A673 (cell line): ENCODE measurements around the gene HIGD1B. TPM values are rescaled to one million over a fixed set of nuclear protein-coding genes. Genes with fewer than 3 reads are reported as not detected.

Experiments used
- BruUV-seq: library from RNA; stranded (reverse); fragments of 400-500 nt; replicated peaks from 2 replicates; lab custom pipeline; 2021; lab: Mats Ljungman, UMichigan
- CTCF ChIA-PET: fragments of 300-600 bp; sonication (Branson Sonifier 250); formaldehyde crosslinking; loops from one replicate; lab custom pipeline; 2022; ENCODE audit warnings: antibody characterized with exemption; lab: Charles Lee
- POLR2A ChIA-PET: fragments of 300-600 bp; sonication (Branson Sonifier 250); formaldehyde crosslinking; loops from one replicate; lab custom pipeline; 2022; ENCODE audit warnings: antibody characterized with exemption; ENCODE audit not compliant: low non-redundant PET; lab: Charles Lee
- DNase-seq: peaks from one replicate; pipeline ENCODE4 v3.0.0-alpha.2; 2015; ENCODE audit warnings: low spot score
- H3K27ac ChIP-seq: fragments of 200-600 bp; sonication (generic); 2 replicates; pipeline ENCODE4 v1.5.1; 2016; ENCODE audit warnings: mixed run types, low read depth, mild to moderate bottlenecking, mixed read lengths, antibody characterized with exemption, low read length; ENCODE audit not compliant: poor library complexity, severe bottlenecking
- H3K27me3 ChIP-seq: fragments of 200-600 bp; sonication (generic); replicated peaks from 2 replicates; pipeline ENCODE4 v1.6.1; 2017; ENCODE audit warnings: mixed run types, low read depth, mild to moderate bottlenecking, mixed read lengths, antibody characterized with exemption, low read length; ENCODE audit not compliant: insufficient read depth, poor library complexity
- H3K36me3 ChIP-seq: fragments of 200-600 bp; sonication (generic); 2 replicates; pipeline ENCODE4 v1.6.1; 2016; ENCODE audit warnings: mixed run types, mild to moderate bottlenecking, mixed read lengths, antibody characterized with exemption, low read length; ENCODE audit not compliant: insufficient read depth, poor library complexity, severe bottlenecking
- H3K4me1 ChIP-seq: fragments of 200-600 bp; sonication (generic); 2 replicates; pipeline ENCODE4 v1.6.1; 2017; ENCODE audit warnings: mixed run types, mild to moderate bottlenecking, mixed read lengths, antibody characterized with exemption, low read length; ENCODE audit not compliant: insufficient read depth, poor library complexity, severe bottlenecking
- H3K4me3 ChIP-seq: fragments of 200-600 bp; sonication (generic); 2 replicates; pipeline ENCODE4 v1.5.1; 2016; ENCODE audit warnings: low read depth, mixed run types, mild to moderate bottlenecking, mixed read lengths, low read length; ENCODE audit not compliant: poor library complexity, severe bottlenecking
- H3K9me3 ChIP-seq: fragments of 200-600 bp; sonication (generic); 2 replicates; pipeline ENCODE4 v1.6.1; 2016; ENCODE audit warnings: mixed run types, low read depth, mild to moderate bottlenecking, mixed read lengths, antibody characterized with exemption, low read length; ENCODE audit not compliant: poor library complexity, severe bottlenecking
- CTCF ChIP-seq: fragments of 300-800, 200-600 bp; sonication (generic); conservative IDR thresholded peaks from 2 replicates; pipeline ENCODE4 v1.5.1; 2017; ENCODE audit warnings: low read depth, mild to moderate bottlenecking, antibody characterized with exemption, low read length, moderate library complexity, mixed read lengths
- EZH2 ChIP-seq: fragments of 200-600 bp; sonication (generic); IDR thresholded peaks from 2 replicates; pipeline ENCODE4 v1.6.1; 2017; ENCODE audit warnings: borderline replicate concordance, low read depth, mild to moderate bottlenecking, mixed read lengths, antibody characterized with exemption, low read length; ENCODE audit not compliant: poor library complexity, severe bottlenecking
- intact Hi-C: fragments of 100-400 bp; cut with micrococcal nuclease; formaldehyde crosslinking; loops from one replicate; pipeline ENCODE4 v1.10.0; 2022; ENCODE audit not compliant: unreplicated experiment
- total RNA-seq: library from RNA; stranded (reverse); gene quantifications from 2 replicates; pipeline ENCODE4 v1.2.3, GENCODE V29; 2021

Gene HIGD1B
- total RNA-seq, 1 experiment from 2014 or later = not detected

- Histone ChIP-seq H3K36me3 (peaks cover 22% of the 10 kb centered on the region), H3K9me3 (no peaks in the 10 kb centered on the region), H3K4me1 (no peaks in the 10 kb centered on the region), H3K27me3 (no peaks in the 10 kb centered on the region), H3K4me3 (no peak overlapping the region), H3K27ac (no peak overlapping the region)
- intact Hi-C loops = no loop called here
- CTCF ChIA-PET = no interaction called here
- DNase-seq = no peak
- TF ChIP-seq EZH2 (no peak), CTCF (no peak)
- BruUV-seq = no TSS peak
- POLR2A ChIA-PET = no interaction called here
These were observed 14.7 kb downstream of the HIGD1B start for GRCh38 chr17:44862278-44862914.

GRCh38 chr17:44863061-44863918 is 15.6 kb downstream of the HIGD1B start:
- no TSS peak for BruUV-seq
- intact Hi-C loops = no loop called here
- ChIA-PET POLR2A (no interaction called here), CTCF (no interaction called here)
- H3K4me3 ChIP-seq = no peak overlapping the region
- H3K9me3 ChIP-seq = no peaks in the 10 kb centered on the region
- no peak for TF ChIP-seq CTCF
- no peak for TF ChIP-seq EZH2
- peaks cover 30% of the 10 kb centered on the region for H3K36me3 ChIP-seq
- DNase-seq = no peak
- H3K4me1 ChIP-seq = no peaks in the 10 kb centered on the region
- H3K27me3 ChIP-seq = no peaks in the 10 kb centered on the region
- no peak overlapping the region for H3K27ac ChIP-seq

GRCh38 chr17:44864831-44865230 is 17.1 kb downstream of the HIGD1B start:
- no peak overlapping the region for H3K4me3 ChIP-seq
- TF ChIP-seq CTCF (no peak), EZH2 (no peak)
- intact Hi-C loops = loop anchor here (1.0 kb wide), 1 partner anchor 91 kb away; no protein-coding TSS in a partner anchor
- no peak for DNase-seq
- peaks cover 31% of the 10 kb centered on the region for H3K36me3 ChIP-seq
- H3K9me3 ChIP-seq = no peaks in the 10 kb centered on the region
- BruUV-seq = no TSS peak
- H3K27me3 ChIP-seq = no peaks in the 10 kb centered on the region
- H3K4me1 ChIP-seq = no peaks in the 10 kb centered on the region
- POLR2A ChIA-PET = no interaction called here
- H3K27ac ChIP-seq = no peak overlapping the region
- CTCF ChIA-PET = interaction anchor here (0.6 kb wide), 1 partner anchor 41 kb away, joined by 5 read pairs; no protein-coding TSS in a partner anchor
